ENCODE measurements around the gene ABHD6.
A peak's percentile ranks its signal among the peaks of the same experiment; 100 is the strongest.

The ABHD6 gene

GRCh38 chr3:58333206-58334012 lies 95.8 kb downstream of the ABHD6 start (continued):
- TF ChIP-seq ZNF518A (tag by site-specific recombination; conservative IDR thresholded peaks at IDR 0.05; ENCODE audit: low read depth), result no peak
- TF ChIP-seq MEIS1 (CRISPR knock-in tag; IDR thresholded peaks at IDR 0.05; ENCODE audit: borderline replicate concordance), result no peak
- TF ChIP-seq ZEB2 (tag by site-specific recombination; IDR thresholded peaks at IDR 0.05), result no peak
- TF ChIP-seq ZNF571 (tag by site-specific recombination; IDR thresholded peaks at IDR 0.05), result no peak
- TF ChIP-seq ZBTB20 (tag by site-specific recombination; IDR thresholded peaks at IDR 0.05), result peak; percentile 88
- peak; percentile 58; the same call in 1 of the 2 replicates for TF ChIP-seq CTCF (tag by site-specific recombination; IDR thresholded peaks at IDR 0.05)
- TF ChIP-seq INSM2 (tag by site-specific recombination; IDR thresholded peaks at IDR 0.05), result no peak
- no peak for TF ChIP-seq ZNF785 (tag by site-specific recombination; IDR thresholded peaks at IDR 0.05)
- TF ChIP-seq ZNF416 (tag by site-specific recombination; IDR thresholded peaks at IDR 0.05), result no peak
- peak; percentile 58 for TF ChIP-seq ZNF335 (tag by site-specific recombination; conservative IDR thresholded peaks at IDR 0.05)
- no peak for TF ChIP-seq BCL6B (tag by site-specific recombination; IDR thresholded peaks at IDR 0.05)
- no peak for TF ChIP-seq ZNF629 (tag by site-specific recombination; IDR thresholded peaks at IDR 0.05)
- peak; percentile 84 for TF ChIP-seq FEZF1 (tag by site-specific recombination; IDR thresholded peaks at IDR 0.05)
- TF ChIP-seq ZFP69B (tag by site-specific recombination; IDR thresholded peaks at IDR 0.05), result no peak
- no peak for TF ChIP-seq ZNF449 (tag by site-specific recombination; IDR thresholded peaks at IDR 0.05)
- TF ChIP-seq ZNF645 (tag by site-specific recombination; IDR thresholded peaks at IDR 0.05), result no peak
- peak; percentile 49 for TF ChIP-seq PATZ1 (tag by site-specific recombination; IDR thresholded peaks at IDR 0.05)
- peak; percentile 27; the same call in 1 of the 2 replicates for TF ChIP-seq PRDM10 (tag by site-specific recombination; IDR thresholded peaks at IDR 0.05)
- no peak for TF ChIP-seq ZNF664 (tag by site-specific recombination; IDR thresholded peaks at IDR 0.05)

Measured in HEK293 (cell line).